Keratinocyte (primary cell): ENCODE data around the gene KCNS3.

Experiments used
- EZH2 ChIP-seq: IDR thresholded peaks from one replicate; pipeline ENCODE4 v1.6.1; 2012; ENCODE audit warnings: inconsistent platforms, mild to moderate bottlenecking, low read length, moderate library complexity
- TF ChIP-seq, protein P1 (sequence below), 3 experiments: IDR thresholded peaks in 1 of 3; conservative IDR thresholded peaks in 1 of 3; optimal IDR thresholded peaks in 1 of 3; 2 replicates in 2 of 3; 3 replicates in 1 of 3; pipeline versions ENCODE3 to v1.5.1; 2011; ENCODE audit warnings: low read length in 3 of 3, mild to moderate bottlenecking in 3 of 3, moderate library complexity in 2 of 3, control low read depth in 1 of 3, inconsistent platforms in 1 of 3; ENCODE audit not compliant: insufficient read depth in 2 of 3; ENCODE audit errors: extremely low read depth in 1 of 3

DNA sequence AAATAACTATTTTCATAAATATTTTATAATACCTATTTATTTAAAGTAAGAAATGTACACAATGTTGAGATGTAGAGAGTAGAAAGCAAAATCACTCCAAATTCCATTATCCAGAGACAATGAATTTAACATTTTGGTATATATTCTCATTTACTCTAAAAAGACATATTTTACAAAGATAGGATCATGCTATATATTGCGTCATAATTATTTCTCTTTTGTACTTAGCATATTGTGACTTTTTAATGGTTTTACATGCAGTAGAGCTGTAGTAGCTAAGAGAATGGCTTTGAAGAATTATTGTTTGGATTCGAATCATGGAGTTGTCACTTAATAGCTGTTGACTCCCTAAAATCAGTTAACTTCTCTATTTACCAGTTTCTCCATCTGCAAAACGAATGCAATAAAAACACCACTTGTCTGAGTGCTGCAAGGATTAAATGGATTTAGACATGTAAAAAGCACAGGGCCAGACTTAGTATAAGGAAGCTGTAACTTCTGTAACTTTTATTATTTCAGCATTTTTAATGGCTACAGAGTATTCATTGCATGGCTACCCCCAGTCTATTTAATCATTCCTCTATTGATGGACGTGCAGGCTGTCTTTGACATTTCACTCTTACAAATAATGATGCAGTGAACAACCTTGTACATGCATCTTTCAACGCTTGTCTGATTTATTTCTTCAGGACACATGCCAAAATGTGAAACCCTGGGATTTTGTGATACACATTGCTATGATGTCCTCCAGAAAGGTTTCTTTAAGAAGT is 33.2 kb downstream of the KCNS3 start:
- TF ChIP-seq, protein P1, sequence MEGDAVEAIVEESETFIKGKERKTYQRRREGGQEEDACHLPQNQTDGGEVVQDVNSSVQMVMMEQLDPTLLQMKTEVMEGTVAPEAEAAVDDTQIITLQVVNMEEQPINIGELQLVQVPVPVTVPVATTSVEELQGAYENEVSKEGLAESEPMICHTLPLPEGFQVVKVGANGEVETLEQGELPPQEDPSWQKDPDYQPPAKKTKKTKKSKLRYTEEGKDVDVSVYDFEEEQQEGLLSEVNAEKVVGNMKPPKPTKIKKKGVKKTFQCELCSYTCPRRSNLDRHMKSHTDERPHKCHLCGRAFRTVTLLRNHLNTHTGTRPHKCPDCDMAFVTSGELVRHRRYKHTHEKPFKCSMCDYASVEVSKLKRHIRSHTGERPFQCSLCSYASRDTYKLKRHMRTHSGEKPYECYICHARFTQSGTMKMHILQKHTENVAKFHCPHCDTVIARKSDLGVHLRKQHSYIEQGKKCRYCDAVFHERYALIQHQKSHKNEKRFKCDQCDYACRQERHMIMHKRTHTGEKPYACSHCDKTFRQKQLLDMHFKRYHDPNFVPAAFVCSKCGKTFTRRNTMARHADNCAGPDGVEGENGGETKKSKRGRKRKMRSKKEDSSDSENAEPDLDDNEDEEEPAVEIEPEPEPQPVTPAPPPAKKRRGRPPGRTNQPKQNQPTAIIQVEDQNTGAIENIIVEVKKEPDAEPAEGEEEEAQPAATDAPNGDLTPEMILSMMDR (optimal IDR thresholded peaks at IDR 0.05 in 1 of 3, IDR thresholded peaks at IDR 0.05 in 1 of 3, conservative IDR thresholded peaks at IDR 0.05 in 1 of 3; ENCODE audit: extremely low read depth in 1 of 3, insufficient read depth in 2 of 3, low read length in 3 of 3): no peak
- TF ChIP-seq EZH2: no peak
